GM19438 (cell line): ENCODE measurements around the gene NAGLU.
A peak's percentile ranks its signal among the peaks of the same experiment; 100 is the strongest.
"Not testable (repeated sequence)": the region's sequence is repeated elsewhere in the genome, so short reads cannot be mapped to it uniquely, and the experiment has no call there.

Source experiments
- ATAC-seq: cut with Tn5 transposase; IDR thresholded peaks from one replicate; pipeline ENCODE4 v1.9.1; 2021; ENCODE audit warnings: low read depth; ENCODE audit not compliant: unreplicated experiment

The NAGLU gene

DNA sequence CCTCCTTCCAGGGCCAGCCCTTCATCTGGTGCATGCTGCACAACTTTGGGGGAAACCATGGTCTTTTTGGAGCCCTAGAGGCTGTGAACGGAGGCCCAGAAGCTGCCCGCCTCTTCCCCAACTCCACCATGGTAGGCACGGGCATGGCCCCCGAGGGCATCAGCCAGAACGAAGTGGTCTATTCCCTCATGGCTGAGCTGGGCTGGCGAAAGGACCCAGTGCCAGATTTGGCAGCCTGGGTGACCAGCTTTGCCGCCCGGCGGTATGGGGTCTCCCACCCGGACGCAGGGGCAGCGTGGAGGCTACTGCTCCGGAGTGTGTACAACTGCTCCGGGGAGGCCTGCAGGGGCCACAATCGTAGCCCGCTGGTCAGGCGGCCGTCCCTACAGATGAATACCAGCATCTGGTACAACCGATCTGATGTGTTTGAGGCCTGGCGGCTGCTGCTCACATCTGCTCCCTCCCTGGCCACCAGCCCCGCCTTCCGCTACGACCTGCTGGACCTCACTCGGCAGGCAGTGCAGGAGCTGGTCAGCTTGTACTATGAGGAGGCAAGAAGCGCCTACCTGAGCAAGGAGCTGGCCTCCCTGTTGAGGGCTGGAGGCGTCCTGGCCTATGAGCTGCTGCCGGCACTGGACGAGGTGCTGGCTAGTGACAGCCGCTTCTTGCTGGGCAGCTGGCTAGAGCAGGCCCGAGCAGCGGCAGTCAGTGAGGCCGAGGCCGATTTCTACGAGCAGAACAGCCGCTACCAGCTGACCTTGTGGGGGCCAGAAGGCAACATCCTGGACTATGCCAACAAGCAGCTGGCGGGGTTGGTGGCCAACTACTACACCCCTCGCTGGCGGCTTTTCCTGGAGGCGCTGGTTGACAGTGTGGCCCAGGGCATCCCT lies 7.4 kb downstream of the NAGLU start:
- ATAC-seq = no peak

DNA sequence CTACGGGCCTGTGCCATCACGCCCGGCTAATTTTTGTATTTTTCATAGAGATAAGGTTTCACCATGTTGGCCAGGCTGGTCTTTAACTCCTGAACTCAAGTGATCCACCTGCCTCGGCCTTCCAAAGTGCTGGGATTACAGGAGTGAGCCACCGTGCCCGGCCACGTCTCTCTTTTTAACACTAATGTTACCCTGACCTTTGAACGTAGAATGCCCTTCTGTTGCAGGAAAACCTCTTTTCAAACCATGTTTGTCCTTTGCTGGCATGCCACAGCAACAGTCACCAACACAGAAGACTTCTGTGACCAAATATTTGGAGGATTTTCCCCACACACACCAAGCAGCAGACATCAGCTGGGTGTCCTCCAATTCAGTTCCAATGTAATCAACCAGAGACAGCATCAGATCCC lies 8.8 kb downstream of the NAGLU start:
- no peak for ATAC-seq

DNA sequence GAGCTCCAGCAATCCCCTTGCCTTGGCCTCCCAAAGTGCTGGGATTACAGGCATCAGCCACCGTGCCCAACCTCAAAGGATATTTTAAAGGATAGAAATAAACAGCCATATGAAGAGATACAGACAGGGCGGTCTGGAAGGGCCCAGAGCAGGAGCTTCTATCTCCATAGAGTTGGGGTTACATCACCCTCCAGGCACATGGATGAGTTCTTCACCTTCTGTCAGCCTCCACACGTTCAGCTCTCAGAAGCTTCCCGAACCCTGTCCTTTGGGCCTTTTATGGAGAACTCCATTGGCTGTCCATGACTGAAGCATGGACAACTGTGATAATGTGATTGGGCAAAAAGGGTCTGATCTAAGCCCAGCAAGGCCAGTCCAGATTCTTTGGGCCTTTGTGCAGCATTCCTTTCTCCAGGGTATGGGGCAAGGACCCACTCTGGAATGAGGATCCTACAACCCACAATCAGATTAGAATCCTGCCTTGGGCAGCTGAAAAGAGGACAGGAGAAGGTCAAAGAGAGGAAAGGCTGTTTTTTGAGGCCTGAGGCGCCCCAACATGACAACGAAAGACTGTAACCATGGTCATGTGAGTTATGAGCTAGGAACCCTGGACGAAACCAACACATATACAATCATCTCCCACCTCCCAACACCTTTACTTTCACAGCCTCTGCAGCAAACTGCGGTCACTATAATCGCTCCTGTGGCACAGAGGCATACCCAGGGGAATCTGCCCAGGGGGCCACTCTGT lies 9.9 kb downstream of the NAGLU start:
- not testable (repeated sequence) for ATAC-seq

DNA sequence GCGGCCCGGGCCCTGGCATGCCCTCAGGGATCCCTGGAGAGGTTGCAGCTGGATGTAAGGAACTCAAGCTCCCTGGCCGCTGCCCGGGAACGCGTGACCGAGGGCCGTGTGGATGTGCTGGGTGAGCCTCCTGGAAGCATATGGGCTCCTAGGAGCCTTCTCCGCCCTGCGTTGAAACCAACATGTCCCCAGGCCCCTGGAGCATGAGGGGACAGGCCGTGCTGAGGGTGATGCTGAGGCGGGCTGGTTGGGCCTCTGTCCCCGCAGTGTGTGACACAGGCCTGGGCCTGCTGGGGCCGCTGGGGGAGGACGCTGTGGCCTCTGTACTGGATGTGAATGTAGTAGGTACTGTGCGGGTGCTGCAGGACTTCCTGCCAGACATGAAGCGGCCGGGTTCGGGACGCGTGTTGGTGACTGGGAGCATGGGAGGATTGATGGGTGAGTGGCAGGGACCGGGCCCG lies 11.0 kb downstream of the NAGLU start:
- no peak for ATAC-seq

DNA sequence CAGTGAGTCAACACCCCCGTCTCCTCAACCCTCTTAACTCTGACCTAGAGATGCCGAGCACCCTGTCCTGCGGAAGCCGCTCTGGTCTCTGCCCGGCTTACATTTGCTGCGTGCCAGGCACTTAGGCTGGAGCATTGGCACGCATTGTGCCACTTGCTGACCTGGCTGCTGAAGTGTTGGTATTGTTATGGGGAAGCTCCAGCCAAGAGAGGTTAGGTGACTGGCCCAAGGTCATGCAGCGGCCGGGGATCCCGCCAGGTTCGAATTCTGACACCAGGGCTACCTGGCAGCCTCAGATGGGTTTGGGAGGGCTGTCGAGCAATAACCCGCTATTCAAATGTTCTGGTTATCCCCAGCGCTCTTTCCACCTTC lies 11.6 kb downstream of the NAGLU start:
- no peak for ATAC-seq

DNA sequence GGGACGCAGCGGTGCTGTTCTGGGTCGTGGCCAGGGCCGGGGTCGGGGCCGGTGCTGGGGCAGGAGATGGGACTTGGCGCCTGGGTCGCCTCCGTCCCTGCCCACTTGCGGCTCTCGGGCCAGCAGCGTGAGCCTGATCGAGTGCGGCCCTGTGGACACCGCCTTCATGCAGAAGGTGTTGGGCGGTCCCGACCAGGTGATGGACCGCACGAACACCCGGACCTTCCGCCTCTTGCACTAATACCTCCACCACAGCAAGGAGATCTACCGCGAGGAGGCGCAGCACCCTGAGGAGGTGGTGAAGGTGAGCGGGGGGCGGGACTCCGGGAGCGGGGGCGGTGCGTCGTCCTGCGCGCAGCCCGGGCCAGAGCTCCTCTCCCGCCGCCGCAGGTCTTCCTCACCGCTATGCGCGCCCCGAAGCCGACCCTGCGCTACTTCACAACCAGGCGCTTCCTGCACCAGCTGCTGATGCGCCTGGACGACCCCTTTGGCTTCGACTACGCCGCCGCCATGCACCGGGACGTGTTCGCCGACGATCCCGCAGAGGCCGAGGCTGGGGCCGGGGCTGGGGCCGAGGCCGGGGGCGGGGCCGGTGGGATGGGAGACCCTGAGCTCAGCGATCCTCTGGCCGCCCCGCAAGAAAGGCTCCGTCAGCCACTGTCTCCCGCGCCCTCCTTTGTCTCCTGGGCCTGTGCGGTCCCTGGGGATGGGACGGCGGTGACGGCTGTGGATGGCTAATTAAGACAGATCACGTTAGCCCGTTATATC lies 12.2 kb downstream of the NAGLU start:
- peak; percentile 78 for ATAC-seq

DNA sequence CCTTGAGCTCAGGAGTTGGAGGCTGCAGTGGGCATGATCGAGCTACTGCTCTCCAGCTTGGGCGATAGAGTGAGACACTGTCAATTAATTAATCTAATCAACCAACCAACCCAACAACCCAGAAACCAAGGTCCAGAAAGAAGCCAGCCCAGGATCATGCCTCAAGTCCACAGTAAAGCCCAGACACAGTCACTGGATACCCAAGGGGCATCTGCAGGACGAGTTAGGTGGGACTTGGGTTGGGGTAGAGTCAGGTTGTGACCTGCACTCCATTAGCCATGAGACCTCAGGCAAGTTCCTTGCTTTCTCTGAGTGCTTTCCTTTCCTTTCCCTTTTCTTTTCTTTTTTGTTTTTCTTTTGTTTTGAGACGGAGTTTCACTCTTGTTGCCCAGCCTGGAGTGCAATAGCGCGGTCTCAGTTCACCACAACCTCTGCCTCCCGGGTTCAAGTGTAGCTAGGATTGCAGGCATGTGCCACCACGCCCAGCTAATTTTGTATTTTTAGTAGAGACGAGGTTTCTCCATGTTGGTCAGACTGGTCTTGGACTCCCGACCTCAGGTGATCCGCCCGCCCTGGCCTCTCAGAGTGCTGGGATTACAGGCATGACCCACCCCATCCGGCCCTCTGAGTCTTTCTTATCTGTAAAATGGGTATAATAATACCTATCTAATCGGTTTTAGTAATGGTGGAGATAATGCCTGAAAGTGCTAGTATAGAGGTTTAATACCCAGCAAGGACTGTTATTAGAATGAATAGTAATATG lies 13.1 kb downstream of the NAGLU start:
- no peak for ATAC-seq

DNA sequence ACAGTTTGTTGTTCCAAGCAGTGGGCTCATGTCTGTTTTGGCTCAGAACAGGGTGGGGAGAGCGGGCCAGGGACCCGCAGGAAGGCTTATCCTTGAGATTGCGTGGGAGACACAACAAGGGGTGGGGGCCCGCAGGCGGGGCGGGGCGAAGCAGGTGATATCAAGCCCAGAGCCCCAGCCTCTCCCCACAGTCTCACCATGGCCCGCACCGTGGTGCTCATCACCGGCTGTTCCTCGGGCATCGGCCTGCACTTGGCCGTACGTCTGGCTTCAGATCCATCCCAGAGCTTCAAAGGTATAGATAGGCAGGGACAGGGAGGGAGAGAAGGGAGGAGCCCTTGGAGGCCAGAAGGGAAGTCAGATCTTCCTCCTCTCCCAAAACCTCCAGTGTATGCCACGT lies 16.7 kb downstream of the NAGLU start, which contains the start of gene HSD17B1:
HSD17B1 (plus strand) TSS at position 188 of the 400 bp plus-strand sequence; CDS start at position 199, 11 bp downstream.
- ATAC-seq = not testable (repeated sequence)

DNA sequence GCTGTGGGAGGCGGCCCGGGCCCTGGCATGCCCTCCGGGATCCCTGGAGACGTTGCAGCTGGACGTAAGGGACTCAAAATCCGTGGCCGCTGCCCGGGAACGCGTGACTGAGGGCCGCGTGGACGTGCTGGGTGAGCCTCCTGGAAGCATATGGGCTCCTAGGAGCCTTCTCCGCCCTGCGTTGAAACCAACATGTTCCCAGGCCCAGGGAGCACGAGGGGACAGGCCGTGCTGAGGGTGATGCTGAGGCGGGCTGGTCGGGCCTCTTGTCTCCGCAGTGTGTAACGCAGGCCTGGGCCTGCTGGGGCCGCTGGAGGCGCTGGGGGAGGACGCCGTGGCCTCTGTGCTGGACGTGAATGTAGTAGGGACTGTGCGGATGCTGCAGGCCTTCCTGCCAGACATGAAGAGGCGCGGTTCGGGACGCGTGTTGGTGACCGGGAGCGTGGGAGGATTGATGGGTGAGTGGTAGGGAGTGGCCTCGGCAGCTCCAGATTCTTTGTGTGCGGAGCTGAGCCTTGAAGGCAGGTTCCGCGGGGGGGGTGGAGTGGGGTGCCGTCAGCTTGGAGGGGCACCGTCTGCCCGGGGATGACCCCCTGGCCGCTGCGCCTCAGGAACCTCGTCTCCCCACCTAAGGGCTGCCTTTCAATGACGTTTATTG lies 17.2 kb downstream of the NAGLU start:
- ATAC-seq = no peak

DNA sequence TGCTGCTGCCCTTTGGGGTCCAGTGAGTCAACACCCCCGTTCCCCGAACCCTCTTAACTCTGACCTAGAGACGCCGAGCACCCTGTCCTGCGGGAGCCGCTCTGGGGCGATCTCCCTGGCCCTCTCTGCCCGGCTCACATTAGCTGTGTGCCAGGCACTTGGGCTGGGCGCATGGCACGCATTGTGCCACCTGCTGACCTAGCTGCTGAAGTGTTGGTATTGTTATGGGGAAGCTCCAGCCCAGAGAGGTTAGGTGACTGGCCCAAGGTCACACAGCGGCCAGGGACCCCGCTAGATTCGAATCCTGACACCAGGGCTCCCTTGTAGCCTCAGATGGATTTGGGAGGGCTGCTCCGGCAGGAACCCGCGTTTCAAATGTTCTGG lies 17.8 kb downstream of the NAGLU start:
- ATAC-seq = no peak

DNA sequence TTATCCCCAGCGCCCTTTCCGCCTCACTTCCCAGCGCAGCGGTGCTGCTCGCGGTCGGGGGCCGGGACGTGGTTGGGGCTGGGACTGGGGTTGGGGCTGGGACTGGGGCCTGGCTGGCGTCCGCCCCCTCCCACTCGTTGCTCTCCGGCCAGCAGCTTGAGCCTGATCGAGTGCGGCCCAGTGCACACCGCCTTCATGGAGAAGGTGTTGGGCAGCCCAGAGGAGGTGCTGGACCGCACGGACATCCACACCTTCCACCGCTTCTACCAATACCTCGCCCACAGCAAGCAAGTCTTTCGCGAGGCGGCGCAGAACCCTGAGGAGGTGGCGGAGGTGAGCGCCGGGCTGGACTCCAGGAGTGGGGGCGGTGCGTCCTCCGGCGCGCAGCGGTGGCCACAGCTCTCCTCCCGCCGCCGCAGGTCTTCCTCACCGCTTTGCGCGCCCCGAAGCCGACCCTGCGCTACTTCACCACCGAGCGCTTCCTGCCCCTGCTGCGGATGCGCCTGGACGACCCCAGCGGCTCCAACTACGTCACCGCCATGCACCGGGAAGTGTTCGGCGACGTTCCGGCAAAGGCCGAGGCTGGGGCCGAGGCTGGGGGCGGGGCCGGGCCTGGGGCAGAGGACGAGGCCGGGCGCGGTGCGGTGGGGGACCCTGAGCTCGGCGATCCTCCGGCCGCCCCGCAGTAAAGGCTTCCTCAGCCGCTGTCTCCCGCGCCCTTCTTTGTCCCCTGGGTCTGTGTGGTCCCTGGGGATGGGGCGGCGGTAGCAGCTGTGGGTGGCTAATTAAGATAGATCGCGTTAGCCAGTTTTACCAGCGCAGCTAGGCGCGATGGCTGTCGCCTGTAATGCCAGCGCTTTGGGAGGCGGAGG lies 18.4 kb downstream of the NAGLU start:
- ATAC-seq = peak; percentile 83

DNA sequence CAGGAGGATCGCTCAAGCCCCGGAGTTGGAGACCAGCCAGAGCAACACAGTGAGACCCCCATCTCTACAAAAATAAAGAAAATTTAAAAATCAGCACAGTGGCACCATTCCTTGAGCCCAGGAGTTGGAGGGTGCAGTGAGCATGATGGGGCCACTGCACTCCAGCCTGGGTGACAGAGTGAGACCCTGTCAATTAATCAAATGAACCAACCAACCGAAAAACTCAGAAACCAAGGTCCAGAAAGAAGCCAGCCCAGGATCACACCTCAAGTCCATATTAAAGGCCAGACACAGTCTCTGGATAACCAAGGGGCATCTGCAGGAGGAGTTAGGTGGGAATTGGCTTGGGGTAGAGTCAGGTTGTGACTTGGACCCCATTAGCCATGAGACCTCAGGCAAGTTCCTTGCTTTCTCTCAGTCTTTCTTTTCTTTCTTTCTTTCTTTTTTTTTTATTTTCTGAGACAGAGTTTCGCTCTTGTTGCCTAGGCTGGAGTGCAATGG lies 19.1 kb downstream of the NAGLU start:
- no peak for ATAC-seq

DNA sequence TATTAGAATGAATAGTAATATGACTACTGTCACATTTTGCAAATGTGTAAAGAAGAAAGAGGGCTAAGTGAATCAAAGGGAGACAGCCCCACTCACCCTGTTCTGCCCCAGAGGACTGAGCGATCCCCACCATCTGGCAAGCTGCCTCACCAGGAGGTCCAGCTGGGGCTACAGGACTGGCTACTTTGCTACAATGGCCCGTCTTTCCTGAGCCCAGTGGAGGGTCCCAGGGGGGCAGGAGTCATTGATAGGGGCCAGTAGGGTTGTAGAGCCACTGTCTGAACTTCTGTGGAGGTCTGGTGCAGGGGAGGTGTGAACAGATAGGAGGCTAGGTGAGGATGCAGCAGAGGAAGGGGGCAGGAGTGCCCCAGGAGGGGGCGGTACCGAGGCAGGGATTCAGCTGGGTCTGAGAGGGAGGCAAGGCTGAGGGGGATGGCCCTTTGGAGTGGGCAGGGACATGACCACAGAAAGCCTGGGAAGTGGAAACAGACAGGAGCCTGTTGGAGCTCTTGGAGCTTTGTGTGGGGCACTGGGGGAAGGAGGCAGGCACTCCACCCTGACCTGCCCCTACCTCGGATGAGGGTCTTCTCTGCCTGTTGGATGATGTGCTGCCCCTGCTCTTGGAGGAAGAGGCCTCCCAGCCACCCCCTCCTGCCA lies 20.0 kb downstream of the NAGLU start:
- not testable (repeated sequence) for ATAC-seq

DNA sequence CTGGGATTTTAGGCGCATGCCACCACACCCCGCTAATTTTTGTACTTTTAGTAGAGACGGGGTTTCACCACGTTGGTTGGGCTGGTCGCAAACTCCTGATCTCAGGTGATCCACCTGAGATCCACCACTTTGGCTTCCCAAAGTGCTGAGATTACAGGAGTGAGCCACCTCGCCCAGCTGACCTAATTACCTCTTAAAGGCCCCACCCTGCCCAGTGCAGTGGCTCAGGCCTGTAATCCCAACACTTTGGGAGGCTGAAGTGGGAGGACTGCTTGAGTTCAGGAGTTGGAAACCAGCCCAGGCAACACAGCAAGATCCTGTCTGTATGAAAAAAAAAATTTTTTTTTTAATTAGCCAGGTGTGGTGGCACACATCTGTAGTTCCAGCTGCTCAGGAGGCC lies 23.0 kb downstream of the NAGLU start:
- no peak for ATAC-seq

DNA sequence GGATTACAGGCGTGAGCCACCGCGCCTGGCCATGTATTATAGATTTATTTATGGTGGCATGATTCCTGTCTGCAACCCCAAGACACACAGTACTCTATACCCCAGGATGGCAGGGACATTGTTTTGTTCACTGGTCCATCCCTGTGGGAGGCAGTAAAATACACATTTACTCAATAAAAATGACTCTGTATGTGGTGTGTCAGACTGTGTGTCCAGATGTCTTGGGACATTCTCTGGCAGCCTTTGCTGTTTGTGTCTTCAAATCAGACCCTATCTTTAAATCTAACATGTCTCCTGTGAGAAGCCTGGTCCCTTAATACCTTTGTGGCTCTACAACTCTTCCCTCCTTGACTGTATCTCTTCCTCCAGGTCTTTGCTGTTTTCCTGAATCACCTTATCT lies 24.2 kb downstream of the NAGLU start:
- ATAC-seq = no peak

DNA sequence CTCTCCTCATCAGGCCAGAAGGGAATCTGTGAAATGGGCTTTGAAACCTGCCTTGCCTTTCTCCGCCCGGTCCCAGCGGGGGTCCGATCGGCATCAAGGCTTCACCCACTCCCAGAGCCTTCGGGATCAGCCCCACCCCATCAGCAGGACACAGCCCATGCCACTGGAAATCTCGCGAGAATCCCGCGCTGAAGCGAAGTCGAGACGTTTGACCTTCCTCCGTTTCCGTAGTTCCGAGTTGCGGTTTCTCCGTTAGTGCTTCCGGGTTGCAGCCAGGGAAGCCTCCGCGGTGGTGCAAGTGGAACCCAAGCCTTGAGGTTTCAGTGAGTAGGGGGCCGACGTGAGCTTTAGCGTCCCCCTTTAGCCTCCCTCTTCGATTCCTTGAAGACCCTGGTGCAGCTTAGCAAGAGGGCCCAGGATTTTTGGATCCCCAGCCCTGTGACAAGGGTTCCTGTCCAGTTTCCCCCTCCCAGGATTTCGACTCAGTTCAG lies 25.9 kb downstream of the NAGLU start, which contains the start of gene COASY:
COASY (plus strand) TSS at position 252 of the 491 bp plus-strand sequence. CDS start 475 bp downstream, outside the sequence.
- no peak for ATAC-seq

DNA sequence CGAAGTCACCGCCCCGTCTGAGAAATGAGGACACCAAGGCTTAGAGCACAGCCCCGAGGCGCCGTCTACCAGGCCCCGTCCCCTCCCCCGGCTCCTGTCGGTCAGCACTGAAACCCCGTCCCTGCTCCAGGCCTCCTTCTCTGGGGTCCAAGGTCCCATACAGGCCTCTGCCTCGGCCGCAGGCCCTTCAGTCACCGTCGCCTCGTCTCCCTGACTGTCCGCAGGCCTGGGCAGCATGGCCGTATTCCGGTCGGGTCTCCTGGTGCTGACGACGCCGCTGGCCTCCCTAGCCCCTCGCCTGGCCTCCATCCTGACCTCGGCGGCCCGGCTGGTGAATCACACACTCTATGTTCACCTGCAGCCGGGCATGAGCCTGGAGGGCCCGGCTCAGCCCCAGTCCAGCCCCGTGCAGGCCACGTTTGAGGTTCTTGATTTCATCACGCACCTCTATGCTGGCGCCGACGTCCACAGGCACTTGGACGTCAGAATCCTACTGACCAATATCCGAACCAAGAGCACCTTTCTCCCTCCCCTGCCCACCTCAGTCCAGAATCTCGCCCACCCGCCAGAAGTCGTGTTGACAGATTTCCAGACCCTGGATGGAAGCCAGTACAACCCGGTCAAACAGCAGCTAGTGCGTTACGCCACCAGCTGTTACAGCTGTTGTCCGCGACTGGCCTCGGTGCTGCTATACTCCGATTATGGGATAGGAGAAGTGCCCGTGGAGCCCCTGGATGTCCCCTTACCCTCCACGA lies 26.5 kb downstream of the NAGLU start:
- ATAC-seq = no peak
